ENCODE measurements around the gene HECA.
"Not testable (repeated sequence)": the region's sequence is repeated elsewhere in the genome, so short reads cannot be mapped to it uniquely, and the experiment has no call there.

The HECA gene

DNA sequence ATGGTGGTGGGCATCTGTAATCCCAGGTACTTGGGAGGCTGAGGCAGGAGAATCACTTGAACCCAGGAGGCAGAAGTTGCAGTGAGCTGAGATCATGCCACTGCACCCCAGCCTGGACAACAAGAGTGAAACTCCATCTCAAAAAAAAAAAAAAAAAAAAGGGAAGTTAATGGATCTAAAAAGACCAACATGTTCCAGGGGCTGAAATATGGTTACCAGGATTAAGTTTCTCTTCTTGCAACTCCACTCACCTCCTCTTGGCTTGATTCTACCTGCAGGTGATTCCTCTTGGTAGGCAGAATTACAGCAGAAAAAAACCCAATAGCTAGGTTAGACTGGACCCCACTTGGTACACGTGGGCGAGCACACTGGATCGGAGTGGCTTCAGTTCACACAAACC, 93.5 kb downstream of the HECA start:
- DNase-seq = not testable (repeated sequence)
